Mucosa of rectum (tissue), 2 donors: ENCODE results near the gene NPIPA1.
A peak's percentile ranks its signal among the peaks of the same experiment; 100 is the strongest.
"Not testable (repeated sequence)": the region's sequence is repeated elsewhere in the genome, so short reads cannot be mapped to it uniquely, and the experiment has no call there.

ENCODE experiments used
- H3K27ac ChIP-seq, 2 donors: one replicate each; pipeline ENCODE4 v1.7.0; 2013; ENCODE audit warnings: inconsistent platforms in 2 of 2, low read depth in 2 of 2, low read length in 2 of 2
- H3K27me3 ChIP-seq, 2 donors: one replicate each; pipeline ENCODE4 v1.7.0; 2013; ENCODE audit warnings: low read length in 2 of 2; ENCODE audit not compliant: control insufficient read depth in 2 of 2, insufficient read depth in 2 of 2
- H3K36me3 ChIP-seq, 2 donors: one replicate each; pipeline ENCODE4 v1.7.0; 2013; ENCODE audit warnings: low read length in 2 of 2; ENCODE audit not compliant: control insufficient read depth in 2 of 2, insufficient read depth in 2 of 2
- H3K4me1 ChIP-seq, 2 donors: one replicate each; pipeline ENCODE4 v1.7.0; 2013; ENCODE audit warnings: low read length in 2 of 2, mild to moderate bottlenecking in 1 of 2; ENCODE audit not compliant: control insufficient read depth in 2 of 2, insufficient read depth in 2 of 2
- H3K4me3 ChIP-seq, 2 donors: one replicate each; pipeline ENCODE4 v1.7.0; 2013; ENCODE audit warnings: low read length in 2 of 2
- H3K9ac ChIP-seq, 2 donors: one replicate each; pipeline ENCODE4 v1.7.0; 2013; ENCODE audit warnings: low read length in 2 of 2, low read depth in 1 of 2, mild to moderate bottlenecking in 1 of 2
- H3K9me3 ChIP-seq, 2 donors: one replicate each; pipeline ENCODE4 v1.7.0; 2013; ENCODE audit warnings: low read length in 2 of 2; ENCODE audit not compliant: control insufficient read depth in 2 of 2
- donor health status: healthy.
- donor health status: Normal muscosa, but diverticular disease.

The NPIPA1 gene

DNA sequence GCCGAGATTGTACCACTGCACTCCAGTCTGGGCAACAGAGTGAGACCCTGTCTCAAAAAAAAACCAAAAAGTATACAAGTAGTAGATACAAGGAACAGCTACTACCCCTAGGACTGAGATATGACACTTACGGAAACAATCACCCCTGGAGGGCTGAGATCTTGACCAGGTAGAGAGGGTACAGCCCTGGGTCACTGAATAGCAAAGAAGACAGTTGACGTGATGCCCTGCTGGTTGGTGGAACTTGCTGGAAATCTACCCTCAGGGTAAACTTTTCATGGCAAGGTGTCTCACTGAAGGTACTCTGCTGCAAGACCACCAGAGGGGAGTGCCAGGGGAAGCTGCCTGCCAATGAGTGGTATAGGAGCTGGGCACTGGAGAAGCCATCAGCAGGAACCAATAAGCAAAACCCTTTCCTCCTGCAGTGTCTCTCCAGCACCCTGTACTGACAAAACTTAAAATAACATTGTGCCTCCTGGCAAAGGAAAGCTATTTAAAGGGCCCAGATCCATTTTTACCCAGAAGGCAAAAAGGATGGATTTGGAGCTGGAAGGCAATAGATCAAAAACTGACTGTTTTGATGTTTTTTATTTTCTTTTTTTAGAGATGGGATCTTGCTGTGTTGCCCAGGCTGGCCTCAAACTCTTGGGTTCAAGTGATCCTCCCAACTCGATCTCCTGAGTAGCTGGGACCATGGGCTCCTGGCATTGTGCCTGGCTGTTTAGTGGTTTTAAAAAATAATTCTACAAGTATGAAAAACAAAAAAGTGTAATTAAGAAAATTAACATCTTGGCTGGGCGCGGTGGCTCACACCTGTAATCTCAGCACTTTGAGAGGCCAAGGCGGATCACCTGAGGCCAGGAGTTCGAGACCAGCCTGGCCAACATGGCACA is 26.3 kb downstream of the NPIPA1 start:
- no peaks in the 10 kb centered on the region for H3K4me1 ChIP-seq
- no peak overlapping the region for H3K4me3 ChIP-seq
- no peak overlapping the region for H3K27ac ChIP-seq

GRCh38 chr16:14965328-14965727 is 28.1 kb downstream of the NPIPA1 start:
- no peaks in the 10 kb centered on the region for H3K27me3 ChIP-seq
- H3K4me1 ChIP-seq = no peaks in the 10 kb centered on the region
- H3K27ac ChIP-seq = no peak overlapping the region
- H3K9me3 ChIP-seq = no peaks in the 10 kb centered on the region
- no peak overlapping the region for H3K4me3 ChIP-seq
- no peak overlapping the region for H3K9ac ChIP-seq
- H3K36me3 ChIP-seq = no peaks in the 10 kb centered on the region

More for the DNA sequence above, 26.3 kb downstream of the NPIPA1 start:
- H3K9me3 ChIP-seq = no peaks in the 10 kb centered on the region
- H3K9ac ChIP-seq = no peak overlapping the region
- H3K36me3 ChIP-seq = no peaks in the 10 kb centered on the region
- H3K27me3 ChIP-seq = no peaks in the 10 kb centered on the region

GRCh38 chr16:14969795-14970194 is 32.6 kb downstream of the NPIPA1 start:
- H3K9ac ChIP-seq, H3K9me3 ChIP-seq, H3K27me3 ChIP-seq, H3K27ac ChIP-seq, H3K4me1 ChIP-seq, H3K36me3 ChIP-seq, H3K4me3 ChIP-seq: not testable (repeated sequence)

DNA sequence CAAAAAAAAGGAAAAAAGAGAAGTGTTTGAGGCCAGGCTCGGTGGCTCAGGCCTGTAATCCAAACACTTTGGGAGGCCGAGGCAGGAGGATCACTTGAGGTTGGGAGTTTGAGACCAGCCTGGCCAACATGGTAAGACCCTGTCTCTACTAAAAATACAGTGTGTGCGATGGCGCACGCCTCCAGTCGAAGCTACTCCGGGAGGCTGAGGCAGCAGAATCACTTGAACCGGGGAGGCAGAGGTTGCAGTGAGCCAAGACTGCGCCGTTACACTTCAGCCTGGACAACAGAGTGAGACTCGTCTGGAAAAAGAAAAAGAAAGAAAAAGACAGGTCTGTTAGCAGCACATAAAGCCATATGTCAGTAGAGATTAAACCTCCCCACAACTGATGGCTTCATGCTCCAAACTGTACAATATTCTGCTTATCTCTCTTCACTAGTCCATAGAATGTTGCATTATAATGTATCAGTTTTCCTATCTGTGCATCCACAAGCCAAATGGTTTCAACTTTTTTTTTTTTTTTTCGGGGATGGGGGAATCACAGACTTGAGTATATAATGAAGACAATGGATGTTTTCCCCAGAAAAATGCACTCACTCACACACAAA is 34.5 kb downstream of the NPIPA1 start:
- H3K27me3 ChIP-seq, H3K9ac ChIP-seq, H3K4me3 ChIP-seq, H3K36me3 ChIP-seq, H3K27ac ChIP-seq, H3K9me3 ChIP-seq: not testable (repeated sequence)
- peaks cover 9 to 11% of the 10 kb centered on the region in 2 donors for H3K4me1 ChIP-seq

DNA sequence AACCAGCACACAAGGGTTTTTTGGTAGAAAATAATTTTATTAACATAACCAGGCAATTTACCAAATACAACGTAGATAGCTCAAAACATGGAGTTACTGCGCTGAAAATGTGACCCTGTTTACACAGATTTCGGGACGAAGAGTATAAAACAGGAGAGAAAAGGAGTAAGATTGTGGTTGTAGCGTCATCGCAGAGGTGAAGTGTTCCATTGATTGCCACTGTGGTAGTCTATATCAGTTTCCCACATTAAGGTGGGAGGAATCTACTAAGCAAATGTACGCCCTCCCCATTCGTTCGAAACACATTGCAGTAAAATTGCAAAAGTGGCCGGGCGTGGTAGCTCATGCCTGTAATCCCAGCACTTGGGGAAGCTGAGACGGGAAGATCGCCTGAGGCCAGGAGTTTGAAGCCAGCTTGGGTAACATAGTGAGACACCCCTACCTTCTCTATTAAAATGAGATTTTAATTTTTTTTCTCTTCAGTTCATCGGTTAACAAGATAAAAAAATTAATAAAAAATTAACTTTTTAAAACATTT is 36.6 kb downstream of the NPIPA1 start:
- Histone ChIP-seq H3K9ac (peak overlapping the region; percentile 88 to 96), H3K4me1 (peaks cover 16 to 18% of the 10 kb centered on the region in 2 donors), H3K4me3 (peak overlapping the region; percentile 77 to 99)
- H3K27ac ChIP-seq, H3K9me3 ChIP-seq, H3K27me3 ChIP-seq, H3K36me3 ChIP-seq: not testable (repeated sequence)

GRCh38 chr16:14974331-14974655 is 37.0 kb downstream of the NPIPA1 start:
- H3K27me3 ChIP-seq, H3K36me3 ChIP-seq, H3K9me3 ChIP-seq: not testable (repeated sequence)
- Histone ChIP-seq H3K4me1 (peaks cover 21 to 22% of the 10 kb centered on the region in 2 donors), H3K27ac (peak overlapping the region; percentile 97 to 98), H3K9ac (peak overlapping the region; percentile 88 to 96), H3K4me3 (peak overlapping the region; percentile 77 to 99)

DNA sequence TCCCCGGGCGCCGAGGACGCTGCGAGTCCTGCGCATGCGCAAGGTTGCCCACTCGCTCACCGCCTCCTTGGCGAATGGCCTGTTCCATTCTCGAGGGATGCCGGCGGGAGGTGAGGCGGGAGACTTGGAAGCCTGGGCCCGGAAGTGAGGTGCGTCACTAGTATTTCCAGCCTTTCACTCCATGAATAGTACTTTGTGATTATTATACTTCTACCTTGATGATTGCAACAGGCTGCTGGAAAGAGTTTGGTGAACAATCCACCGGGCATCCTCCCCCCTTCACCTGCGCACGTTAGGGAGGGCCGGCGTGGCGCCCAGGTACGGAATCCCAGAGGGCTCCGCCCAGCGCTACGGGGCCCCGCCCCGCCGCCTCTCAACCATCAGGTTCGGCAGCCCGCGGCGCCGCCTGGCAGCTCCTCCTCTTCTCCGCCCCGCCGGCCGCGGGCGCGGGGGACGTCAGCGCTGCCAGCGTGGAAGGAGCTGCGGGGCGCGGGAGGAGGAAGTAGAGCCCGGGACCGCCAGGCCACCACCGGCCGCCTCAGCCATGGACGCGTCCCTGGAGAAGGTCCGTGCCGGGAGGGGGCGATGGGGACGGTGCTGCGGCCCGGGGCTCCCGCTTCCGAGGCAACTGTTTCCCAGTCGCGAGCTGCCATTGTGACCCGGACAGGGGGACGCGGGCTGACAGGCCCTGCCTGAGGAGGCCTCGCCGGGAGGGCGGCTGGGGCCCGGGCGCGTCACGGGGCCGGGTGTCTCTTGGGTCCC is 37.6 kb downstream of the NPIPA1 start, which contains the start of gene PDXDC1:
PDXDC1 (plus strand) TSS at position 371 of the 762 bp plus-strand sequence; CDS start at position 545, 174 bp downstream.
- Histone ChIP-seq H3K4me3 (peak within 1 kb of the TSS; percentile 77 to 99), H3K27ac (peak within 1 kb of the TSS; percentile 97 to 98), H3K9ac (peak within 1 kb of the TSS; percentile 88 to 96), H3K4me1 (peaks cover 21 to 26% of the 10 kb centered on the region in 2 donors)
- not testable (repeated sequence) for H3K9me3 ChIP-seq, H3K27me3 ChIP-seq, H3K36me3 ChIP-seq

DNA sequence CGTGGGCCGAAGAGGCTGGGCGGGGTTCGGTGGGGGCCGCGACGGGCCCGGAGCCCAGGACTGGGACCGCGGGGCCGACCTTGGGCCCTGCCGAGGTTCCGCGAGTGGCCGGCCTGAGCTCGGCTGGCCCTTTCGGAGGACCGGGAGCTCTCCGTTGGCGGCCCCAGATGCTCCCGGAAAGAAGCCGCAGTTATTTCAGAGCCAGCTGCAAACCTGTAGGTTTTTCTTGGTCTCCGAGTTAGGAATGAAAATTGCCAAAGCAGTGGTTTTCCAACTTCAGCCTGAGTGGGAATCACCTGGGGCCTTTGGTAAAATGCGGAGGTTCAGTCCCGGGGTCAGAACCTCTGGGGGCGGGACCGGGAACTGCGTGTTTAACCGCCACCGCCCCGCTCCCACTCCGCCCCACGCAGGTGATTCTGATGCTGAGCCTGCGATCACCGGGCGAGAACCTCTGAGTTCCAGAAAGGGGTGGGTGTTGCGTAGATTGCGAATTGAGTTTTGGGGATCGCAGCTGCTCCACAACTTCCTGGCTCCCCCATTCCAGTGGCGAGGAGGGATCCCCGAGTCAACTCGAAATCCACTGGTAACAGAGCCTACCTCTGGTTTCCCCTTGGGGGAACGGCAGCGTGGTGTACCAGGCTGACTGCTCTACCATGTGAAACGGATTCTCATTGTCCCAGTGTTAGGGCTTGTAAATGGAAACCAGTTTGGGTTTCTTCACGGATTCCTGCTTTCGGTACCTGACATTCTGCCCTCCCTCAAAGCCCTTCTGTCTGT is 38.4 kb downstream of the NPIPA1 start:
- Histone ChIP-seq H3K9ac (peak overlapping the region; percentile 88 to 96), H3K4me1 (peaks cover 21 to 26% of the 10 kb centered on the region in 2 donors), H3K27ac (peak overlapping the region; percentile 97 to 98), H3K4me3 (peak overlapping the region; percentile 77 to 99)
- H3K36me3 ChIP-seq, H3K27me3 ChIP-seq, H3K9me3 ChIP-seq: not testable (repeated sequence)

DNA sequence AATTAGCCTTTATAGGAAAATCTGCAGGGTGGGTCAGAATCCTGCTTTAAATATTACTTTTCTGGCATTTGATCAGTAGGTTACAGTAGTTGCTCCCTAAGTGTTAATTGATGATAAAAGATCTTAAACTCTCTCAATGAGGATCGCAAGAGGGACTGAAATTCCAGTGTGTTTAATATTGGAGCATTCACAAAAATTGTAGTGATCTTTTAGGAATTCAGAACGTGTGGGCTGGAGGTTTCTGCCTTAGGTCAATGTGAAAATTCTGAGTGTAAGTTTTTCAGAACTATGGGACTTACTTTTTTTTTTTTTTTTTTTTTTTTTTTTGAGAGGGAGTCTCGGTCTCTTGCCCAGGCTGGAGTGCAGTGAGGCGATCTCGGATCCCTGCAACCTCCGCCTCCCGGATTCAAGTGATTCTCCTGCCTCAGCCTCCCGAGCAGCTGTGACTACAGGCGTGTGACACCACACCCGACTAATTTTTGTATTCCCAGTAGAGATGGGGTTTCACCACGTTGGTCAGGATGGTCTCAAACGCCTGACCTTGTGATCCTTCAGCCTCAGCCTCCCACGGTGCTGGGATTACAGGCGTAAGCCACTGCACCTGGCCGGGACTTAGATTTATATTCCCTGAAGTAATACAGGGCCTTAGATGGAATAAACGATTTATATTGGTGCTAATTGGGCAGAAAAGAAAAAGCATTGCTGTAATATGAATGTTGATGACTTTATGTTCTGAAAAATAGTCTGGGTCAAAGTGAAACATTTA is 39.9 kb downstream of the NPIPA1 start:
- peak overlapping the region in 1 of 2 donors; percentile 96 for H3K9ac ChIP-seq
- H3K9me3 ChIP-seq, H3K36me3 ChIP-seq, H3K27me3 ChIP-seq, H3K27ac ChIP-seq: not testable (repeated sequence)
- H3K4me3 ChIP-seq = peak overlapping the region; percentile 77 to 99
- H3K4me1 ChIP-seq = peaks cover 30 to 38% of the 10 kb centered on the region in 2 donors
